ENCODE results near the gene EIF4G1.

Gene EIF4G1

GRCh38 chr3:184305577-184305976 is 8.8 kb upstream of the EIF4G1 start:
- no peak for DNase-seq (ENCODE audit: insufficient read length, low spot score)
- TF ChIP-seq POLR2AphosphoS5 (IDR thresholded peaks at IDR 0.05; ENCODE audit: low read depth, low read length) (no peak), SPI1 (IDR thresholded peaks at IDR 0.05; ENCODE audit: low read depth, low read length) (no peak), PAX5 (IDR thresholded peaks at IDR 0.05; ENCODE audit: insufficient read depth, low read length, severe bottlenecking) (no peak), POU2F2 (IDR thresholded peaks at IDR 0.05; ENCODE audit: low read depth, low read length) (no peak), POLR2A (IDR thresholded peaks at IDR 0.05; ENCODE audit: low read depth, low read length) (no peak), TAF1 (IDR thresholded peaks at IDR 0.05; ENCODE audit: low read depth, low read length) (no peak)
- no peak for FAIRE-seq

- DNase-seq (ENCODE audit: insufficient read length, low spot score) (no peak), FAIRE-seq (no peak)
- TF ChIP-seq POLR2AphosphoS5 (IDR thresholded peaks at IDR 0.05; ENCODE audit: low read depth, low read length) (no peak), POU2F2 (IDR thresholded peaks at IDR 0.05; ENCODE audit: low read depth, low read length) (no peak), PAX5 (IDR thresholded peaks at IDR 0.05; ENCODE audit: insufficient read depth, low read length, severe bottlenecking) (no peak)
These were observed 7.9 kb upstream of the EIF4G1 start for GRCh38 chr3:184306341-184306972.

GRCh38 chr3:184307915-184308314 is 6.5 kb upstream of the EIF4G1 start:
- TF ChIP-seq POU2F2 (IDR thresholded peaks at IDR 0.05; ENCODE audit: low read depth, low read length) (no peak), POLR2AphosphoS5 (IDR thresholded peaks at IDR 0.05; ENCODE audit: low read depth, low read length) (no peak), TAF1 (IDR thresholded peaks at IDR 0.05; ENCODE audit: low read depth, low read length) (no peak), SPI1 (IDR thresholded peaks at IDR 0.05; ENCODE audit: low read depth, low read length) (no peak), POLR2A (IDR thresholded peaks at IDR 0.05; ENCODE audit: low read depth, low read length) (no peak), PAX5 (IDR thresholded peaks at IDR 0.05; ENCODE audit: insufficient read depth, low read length, severe bottlenecking) (no peak)
- FAIRE-seq (no peak), DNase-seq (ENCODE audit: insufficient read length, low spot score) (no peak)

- no peak for DNase-seq (ENCODE audit: insufficient read length, low spot score)
- no peak for FAIRE-seq
- TF ChIP-seq POLR2AphosphoS5 (IDR thresholded peaks at IDR 0.05; ENCODE audit: low read depth, low read length), result no peak
- TF ChIP-seq TAF1 (IDR thresholded peaks at IDR 0.05; ENCODE audit: low read depth, low read length), result no peak
- TF ChIP-seq POLR2A (IDR thresholded peaks at IDR 0.05; ENCODE audit: low read depth, low read length), result no peak
- no peak for TF ChIP-seq SPI1 (IDR thresholded peaks at IDR 0.05; ENCODE audit: low read depth, low read length)
- TF ChIP-seq PAX5 (IDR thresholded peaks at IDR 0.05; ENCODE audit: insufficient read depth, low read length, severe bottlenecking), result no peak
These were observed 5.7 kb upstream of the EIF4G1 start for GRCh38 chr3:184308744-184309143.

- DNase-seq (ENCODE audit: insufficient read length, low spot score) (no peak), FAIRE-seq (no peak)
- no peak for TF ChIP-seq TAF1 (IDR thresholded peaks at IDR 0.05; ENCODE audit: low read depth, low read length)
- no peak for TF ChIP-seq POU2F2 (IDR thresholded peaks at IDR 0.05; ENCODE audit: low read depth, low read length)
- no peak for TF ChIP-seq PAX5 (IDR thresholded peaks at IDR 0.05; ENCODE audit: insufficient read depth, low read length, severe bottlenecking)
- no peak for TF ChIP-seq SPI1 (IDR thresholded peaks at IDR 0.05; ENCODE audit: low read depth, low read length)
- TF ChIP-seq POLR2AphosphoS5 (IDR thresholded peaks at IDR 0.05; ENCODE audit: low read depth, low read length), result no peak
- no peak for TF ChIP-seq POLR2A (IDR thresholded peaks at IDR 0.05; ENCODE audit: low read depth, low read length)
These were observed 2.8 kb upstream of the EIF4G1 start for GRCh38 chr3:184311633-184312032.

GRCh38 chr3:184314700-184315542 is 515 bp downstream of the EIF4G1 start:
- FAIRE-seq, result peak; percentile 5
- peak; percentile 67 for DNase-seq (ENCODE audit: insufficient read length, low spot score)
- TF ChIP-seq POU2F2 (IDR thresholded peaks at IDR 0.05; ENCODE audit: low read depth, low read length) (no peak), TAF1 (IDR thresholded peaks at IDR 0.05; ENCODE audit: low read depth, low read length) (0 out of 2 replicates have a peak, but pooled peaks have one; percentile 11)

GRCh38 chr3:184315543-184315867 is 1.1 kb downstream of the EIF4G1 start:
- TF ChIP-seq TAF1 (IDR thresholded peaks at IDR 0.05; ENCODE audit: low read depth, low read length), result no peak
- no peak for TF ChIP-seq SPI1 (IDR thresholded peaks at IDR 0.05; ENCODE audit: low read depth, low read length)
- no peak for TF ChIP-seq POLR2AphosphoS5 (IDR thresholded peaks at IDR 0.05; ENCODE audit: low read depth, low read length)
- no peak for TF ChIP-seq PAX5 (IDR thresholded peaks at IDR 0.05; ENCODE audit: insufficient read depth, low read length, severe bottlenecking)
- no peak for TF ChIP-seq POLR2A (IDR thresholded peaks at IDR 0.05; ENCODE audit: low read depth, low read length)
- TF ChIP-seq POU2F2 (IDR thresholded peaks at IDR 0.05; ENCODE audit: low read depth, low read length), result no peak
- FAIRE-seq, result no peak
- no peak for DNase-seq (ENCODE audit: insufficient read length, low spot score)

- TF ChIP-seq TAF1 (IDR thresholded peaks at IDR 0.05; ENCODE audit: low read depth, low read length), result no peak
- TF ChIP-seq POU2F2 (IDR thresholded peaks at IDR 0.05; ENCODE audit: low read depth, low read length), result no peak
- no peak for TF ChIP-seq POLR2A (IDR thresholded peaks at IDR 0.05; ENCODE audit: low read depth, low read length)
- TF ChIP-seq SPI1 (IDR thresholded peaks at IDR 0.05; ENCODE audit: low read depth, low read length), result no peak
- no peak for TF ChIP-seq POLR2AphosphoS5 (IDR thresholded peaks at IDR 0.05; ENCODE audit: low read depth, low read length)
- TF ChIP-seq PAX5 (IDR thresholded peaks at IDR 0.05; ENCODE audit: insufficient read depth, low read length, severe bottlenecking), result no peak
- DNase-seq (ENCODE audit: insufficient read length, low spot score) (no peak), FAIRE-seq (no peak)
These were observed 1.7 kb downstream of the EIF4G1 start for GRCh38 chr3:184315871-184316661.

GRCh38 chr3:184316792-184317191 is 2.4 kb downstream of the EIF4G1 start:
- FAIRE-seq (no peak), DNase-seq (ENCODE audit: insufficient read length, low spot score) (no peak)
- TF ChIP-seq POLR2A (IDR thresholded peaks at IDR 0.05; ENCODE audit: low read depth, low read length) (peak; percentile 47; the same call in 1 of the 2 replicates), PAX5 (IDR thresholded peaks at IDR 0.05; ENCODE audit: insufficient read depth, low read length, severe bottlenecking) (no peak), TAF1 (IDR thresholded peaks at IDR 0.05; ENCODE audit: low read depth, low read length) (no peak), POLR2AphosphoS5 (IDR thresholded peaks at IDR 0.05; ENCODE audit: low read depth, low read length) (no peak)
